ENCODE results near the gene SIRT7. TPM values are rescaled to one million over a fixed set of nuclear protein-coding genes. Genes with fewer than 3 reads are reported as not detected.

Gene SIRT7
- total RNA-seq, 1 experiment from 2014 or later: 24.2 TPM

- no peak for TF ChIP-seq AR (CRISPR knock-in tag; IDR thresholded peaks at IDR 0.05)
- TF ChIP-seq NFATC4 (CRISPR knock-in tag; IDR thresholded peaks at IDR 0.05): no peak
- no peak for TF ChIP-seq ZNF263 (CRISPR knock-in tag; IDR thresholded peaks at IDR 0.05; ENCODE audit: low read depth)
- TF ChIP-seq KAT7 (CRISPR knock-in tag; IDR thresholded peaks at IDR 0.05; ENCODE audit: borderline replicate concordance): no peak
- no peak for TF ChIP-seq CREM (CRISPR knock-in tag; IDR thresholded peaks at IDR 0.05)
- no peak for TF ChIP-seq ZMAT4 (CRISPR knock-in tag; IDR thresholded peaks at IDR 0.05)
- TF ChIP-seq, protein P1, sequence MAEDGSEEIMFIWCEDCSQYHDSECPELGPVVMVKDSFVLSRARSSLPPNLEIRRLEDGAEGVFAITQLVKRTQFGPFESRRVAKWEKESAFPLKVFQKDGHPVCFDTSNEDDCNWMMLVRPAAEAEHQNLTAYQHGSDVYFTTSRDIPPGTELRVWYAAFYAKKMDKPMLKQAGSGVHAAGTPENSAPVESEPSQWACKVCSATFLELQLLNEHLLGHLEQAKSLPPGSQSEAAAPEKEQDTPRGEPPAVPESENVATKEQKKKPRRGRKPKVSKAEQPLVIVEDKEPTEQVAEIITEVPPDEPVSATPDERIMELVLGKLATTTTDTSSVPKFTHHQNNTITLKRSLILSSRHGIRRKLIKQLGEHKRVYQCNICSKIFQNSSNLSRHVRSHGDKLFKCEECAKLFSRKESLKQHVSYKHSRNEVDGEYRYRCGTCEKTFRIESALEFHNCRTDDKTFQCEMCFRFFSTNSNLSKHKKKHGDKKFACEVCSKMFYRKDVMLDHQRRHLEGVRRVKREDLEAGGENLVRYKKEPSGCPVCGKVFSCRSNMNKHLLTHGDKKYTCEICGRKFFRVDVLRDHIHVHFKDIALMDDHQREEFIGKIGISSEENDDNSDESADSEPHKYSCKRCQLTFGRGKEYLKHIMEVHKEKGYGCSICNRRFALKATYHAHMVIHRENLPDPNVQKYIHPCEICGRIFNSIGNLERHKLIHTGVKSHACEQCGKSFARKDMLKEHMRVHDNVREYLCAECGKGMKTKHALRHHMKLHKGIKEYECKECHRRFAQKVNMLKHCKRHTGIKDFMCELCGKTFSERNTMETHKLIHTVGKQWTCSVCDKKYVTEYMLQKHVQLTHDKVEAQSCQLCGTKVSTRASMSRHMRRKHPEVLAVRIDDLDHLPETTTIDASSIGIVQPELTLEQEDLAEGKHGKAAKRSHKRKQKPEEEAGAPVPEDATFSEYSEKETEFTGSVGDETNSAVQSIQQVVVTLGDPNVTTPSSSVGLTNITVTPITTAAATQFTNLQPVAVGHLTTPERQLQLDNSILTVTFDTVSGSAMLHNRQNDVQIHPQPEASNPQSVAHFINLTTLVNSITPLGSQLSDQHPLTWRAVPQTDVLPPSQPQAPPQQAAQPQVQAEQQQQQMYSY (CRISPR knock-in tag; IDR thresholded peaks at IDR 0.05): no peak
- TF ChIP-seq, protein P2, sequence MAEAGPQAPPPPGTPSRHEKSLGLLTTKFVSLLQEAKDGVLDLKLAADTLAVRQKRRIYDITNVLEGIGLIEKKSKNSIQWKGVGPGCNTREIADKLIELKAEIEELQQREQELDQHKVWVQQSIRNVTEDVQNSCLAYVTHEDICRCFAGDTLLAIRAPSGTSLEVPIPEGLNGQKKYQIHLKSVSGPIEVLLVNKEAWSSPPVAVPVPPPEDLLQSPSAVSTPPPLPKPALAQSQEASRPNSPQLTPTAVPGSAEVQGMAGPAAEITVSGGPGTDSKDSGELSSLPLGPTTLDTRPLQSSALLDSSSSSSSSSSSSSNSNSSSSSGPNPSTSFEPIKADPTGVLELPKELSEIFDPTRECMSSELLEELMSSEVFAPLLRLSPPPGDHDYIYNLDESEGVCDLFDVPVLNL (CRISPR knock-in tag; IDR thresholded peaks at IDR 0.05; ENCODE audit: borderline replicate concordance, low read depth): no peak
- no peak for TF ChIP-seq E2F1 (CRISPR knock-in tag; IDR thresholded peaks at IDR 0.05)
- TF ChIP-seq, protein P3, sequence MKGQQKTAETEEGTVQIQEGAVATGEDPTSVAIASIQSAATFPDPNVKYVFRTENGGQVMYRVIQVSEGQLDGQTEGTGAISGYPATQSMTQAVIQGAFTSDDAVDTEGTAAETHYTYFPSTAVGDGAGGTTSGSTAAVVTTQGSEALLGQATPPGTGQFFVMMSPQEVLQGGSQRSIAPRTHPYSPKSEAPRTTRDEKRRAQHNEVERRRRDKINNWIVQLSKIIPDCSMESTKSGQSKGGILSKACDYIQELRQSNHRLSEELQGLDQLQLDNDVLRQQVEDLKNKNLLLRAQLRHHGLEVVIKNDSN (CRISPR knock-in tag; IDR thresholded peaks at IDR 0.05): no peak
- TF ChIP-seq RORB (CRISPR knock-in tag; IDR thresholded peaks at IDR 0.05): no peak
- no peak for TF ChIP-seq SOX15 (CRISPR knock-in tag; IDR thresholded peaks at IDR 0.05)
- TF ChIP-seq ZNF232 (CRISPR knock-in tag; IDR thresholded peaks at IDR 0.05): no peak
- no peak for TF ChIP-seq IRF2 (CRISPR knock-in tag; IDR thresholded peaks at IDR 0.05; ENCODE audit: borderline replicate concordance, low read depth)
- TF ChIP-seq ZNF396 (CRISPR knock-in tag; IDR thresholded peaks at IDR 0.05; ENCODE audit: borderline replicate concordance): no peak
Observed at GRCh38 chr17:81904600-81905423, 13.2 kb downstream of the SIRT7 start (continued).
